Activated effector memory CD4-positive, alpha-beta T cell treated with Interleukin-2 at 50 U/mL for 16 hours (primary cell): ENCODE measurements around the gene PSMD2.

Experiments used
- DNase-seq: peaks from one replicate; pipeline ENCODE4 v3.0.0-alpha.2; 2020

Gene PSMD2

GRCh38 chr3:184283681-184284080 lies 15.4 kb upstream of the PSMD2 start:
- no peak for DNase-seq

GRCh38 chr3:184284696-184285095 lies 14.3 kb upstream of the PSMD2 start:
- DNase-seq = no peak

- peak; percentile 41 for DNase-seq
Observed at GRCh38 chr3:184289426-184289938, 9.6 kb upstream of the PSMD2 start.

GRCh38 chr3:184290331-184290730 lies 8.7 kb upstream of the PSMD2 start:
- no peak for DNase-seq

- DNase-seq = no peak
Observed at GRCh38 chr3:184291044-184291737, 7.8 kb upstream of the PSMD2 start.

- DNase-seq = no peak
Observed at GRCh38 chr3:184291738-184292445, 7.1 kb upstream of the PSMD2 start.

- no peak for DNase-seq
Observed at GRCh38 chr3:184295771-184296170, 3.3 kb upstream of the PSMD2 start.

GRCh38 chr3:184296616-184297015 lies 2.4 kb upstream of the PSMD2 start:
- DNase-seq = no peak

- DNase-seq = no peak
Observed at GRCh38 chr3:184299488-184300377, 692 bp downstream of the PSMD2 start.

GRCh38 chr3:184300378-184300720 lies 1.3 kb downstream of the PSMD2 start:
- no peak for DNase-seq

GRCh38 chr3:184305577-184305976 lies 6.5 kb downstream of the PSMD2 start:
- DNase-seq = no peak

- no peak for DNase-seq
Observed at GRCh38 chr3:184306341-184306972, 7.4 kb downstream of the PSMD2 start.

- no peak for DNase-seq
Observed at GRCh38 chr3:184307915-184308314, 8.9 kb downstream of the PSMD2 start.

- DNase-seq = no peak
Observed at GRCh38 chr3:184308744-184309143, 9.7 kb downstream of the PSMD2 start.

GRCh38 chr3:184311633-184312032 lies 12.6 kb downstream of the PSMD2 start:
- DNase-seq = no peak

- peak; percentile 90 for DNase-seq
Observed at GRCh38 chr3:184314363-184314699, 15.3 kb downstream of the PSMD2 start, which contains the start of gene EIF4G1. EIF4G1 (plus strand) TSS chr3:184314606; CDS start chr3:184315797, 1,191 bp downstream.

- DNase-seq = peak; percentile 63
Observed at GRCh38 chr3:184314700-184315542, 15.9 kb downstream of the PSMD2 start.

GRCh38 chr3:184315543-184315867 lies 16.5 kb downstream of the PSMD2 start:
- no peak for DNase-seq

- DNase-seq = no peak
Observed at GRCh38 chr3:184315871-184316661, 17.0 kb downstream of the PSMD2 start.

- DNase-seq = no peak
Observed at GRCh38 chr3:184316792-184317191, 17.8 kb downstream of the PSMD2 start.

- DNase-seq = no peak
Observed at GRCh38 chr3:184317201-184317600, 18.2 kb downstream of the PSMD2 start.
